SK-N-SH (cell line): ENCODE results near the gene ZFYVE21. TPM values are rescaled to one million over a fixed set of nuclear protein-coding genes. Genes with fewer than 3 reads are reported as not detected.

Experiments used
- CTCF ChIA-PET: fragments of 300-600, 350-600 bp; formaldehyde crosslinking; extraction: SDS; loops from one replicate; lab custom pipeline; 2021; lab: Yijun Ruan, JAX
- POLR2A ChIA-PET: fragments of 350-600 bp; sonication (Branson Sonifier 250); formaldehyde crosslinking; extraction: SDS; loops from one replicate; lab custom pipeline; 2020; ENCODE audit warnings: antibody characterized with exemption, inconsistent platforms; lab: Yijun Ruan, JAX
- DNase-seq: peaks from one replicate; pipeline ENCODE4 v3.0.0; 2012
- H2AFZ ChIP-seq: fragments of 200-600 bp; sonication (generic); 2 replicates; pipeline ENCODE4 v1.8.1; 2016; ENCODE audit warnings: antibody characterized with exemption, mild to moderate bottlenecking, low read depth
- H3F3A ChIP-seq: fragments of 200-600 bp; sonication (generic); replicated peaks from 2 replicates; pipeline ENCODE3; 2016; ENCODE audit warnings: antibody characterized with exemption, mild to moderate bottlenecking; ENCODE audit not compliant: insufficient read depth
- H3K27ac ChIP-seq, 2 experiments: fragments of 200-500 bp in 1 of 2; fragments of 200-600 bp in 1 of 2; sonication (Bioruptor generic) in 1 of 2; sonication (generic), shearing (Covaris generic) in 1 of 2; 2 replicates each; pipeline versions ENCODE4 v1.5.1 to v1.6.1; 2014 to 2016; ENCODE audit warnings: low read depth in 2 of 2, inconsistent platforms in 1 of 2, low read length in 1 of 2, mild to moderate bottlenecking in 1 of 2, mixed read lengths in 1 of 2
- H3K27me3 ChIP-seq: fragments of 200-600 bp; sonication (generic), shearing (Covaris generic); 2 replicates; pipeline ENCODE4 v1.6.1; 2016; ENCODE audit warnings: mixed run types; ENCODE audit not compliant: insufficient read depth
- H3K36me3 ChIP-seq, 2 experiments: fragments of 200-500 bp in 1 of 2; fragments of 200-600 bp in 1 of 2; sonication (Bioruptor generic) in 1 of 2; sonication (generic) in 1 of 2; replicated peaks in 1 of 2; 2 replicates each; pipeline versions ENCODE3 to v1.5.1; 2014 to 2016; ENCODE audit warnings: low read length in 1 of 2, mild to moderate bottlenecking in 1 of 2; ENCODE audit not compliant: insufficient read depth in 2 of 2, control insufficient read depth in 1 of 2
- H3K4me1 ChIP-seq, 2 experiments: fragments of 200-500 bp in 1 of 2; fragments of 200-600 bp in 1 of 2; sonication (Bioruptor generic) in 1 of 2; sonication (generic), shearing (Covaris generic) in 1 of 2; 2 replicates each; pipeline versions ENCODE4 v1.5.1 to v1.6.1; 2014 to 2016; ENCODE audit warnings: low read depth in 1 of 2, low read length in 1 of 2, mixed run types in 1 of 2; ENCODE audit not compliant: insufficient read depth in 2 of 2, control insufficient read depth in 1 of 2
- H3K4me2 ChIP-seq: fragments of 200-600 bp; sonication (generic), shearing (Covaris generic); 2 replicates; pipeline ENCODE4 v1.6.1; 2017; ENCODE audit warnings: mixed run types
- H3K4me3 ChIP-seq, 2 experiments: fragments of 200-500 bp in 1 of 2; fragments of 200-600 bp in 1 of 2; sonication (Bioruptor generic) in 1 of 2; sonication (generic), shearing (Covaris generic) in 1 of 2; 2 replicates each; pipeline versions ENCODE4 v1.5.1 to v1.8.1; 2014 to 2016; ENCODE audit warnings: low read depth in 2 of 2, inconsistent platforms in 1 of 2, low read length in 1 of 2, mild to moderate bottlenecking in 1 of 2, mixed read lengths in 1 of 2, moderate library complexity in 1 of 2
- H3K79me2 ChIP-seq: fragments of 200-600 bp; sonication (generic); 2 replicates; pipeline ENCODE4 v1.8.1; 2017; ENCODE audit warnings: mild to moderate bottlenecking; ENCODE audit not compliant: insufficient read depth
- H3K9ac ChIP-seq: fragments of 200-600 bp; sonication (generic); 2 replicates; pipeline ENCODE4 v1.6.1; 2017; ENCODE audit warnings: mixed run types
- H3K9me2 ChIP-seq: fragments of 200-600 bp; sonication (generic); 2 replicates; pipeline ENCODE4 v1.6.1; 2017; ENCODE audit warnings: mixed run types
- H3K9me3 ChIP-seq: fragments of 200-600 bp; sonication (generic); 2 replicates; pipeline ENCODE4 v1.6.1; 2017; ENCODE audit warnings: mixed run types, mild to moderate bottlenecking, moderate library complexity
- H4K20me1 ChIP-seq: fragments of 200-600 bp; sonication (generic); 2 replicates; pipeline ENCODE4 v1.6.1; 2017; ENCODE audit warnings: mild to moderate bottlenecking, mixed run types; ENCODE audit not compliant: insufficient read depth
- CTCF ChIP-seq: fragments of 200-600 bp; sonication (generic); IDR thresholded peaks from 2 replicates; pipeline ENCODE4 v1.6.1; 2017; ENCODE audit warnings: antibody characterized with exemption, mild to moderate bottlenecking, moderate library complexity
- EP300 ChIP-seq, 2 experiments: IDR thresholded peaks; 2 replicates each; pipeline versions ENCODE4 v1.4.0 to v1.6.1; 2012; ENCODE audit warnings: borderline replicate concordance in 1 of 2, low read depth in 1 of 2, low read length in 1 of 2
- EZH2phosphoT487 ChIP-seq: fragments of 200-600 bp; sonication (generic); IDR thresholded peaks from 2 replicates; pipeline ENCODE4 v1.6.1; 2017; ENCODE audit warnings: low read depth, mixed run types, mild to moderate bottlenecking, antibody characterized with exemption, moderate library complexity, borderline replicate concordance
- FOSL2 ChIP-seq: IDR thresholded peaks from 2 replicates; pipeline ENCODE4 v1.4.0; 2012; ENCODE audit warnings: low read depth, mild to moderate bottlenecking, moderate library complexity, borderline replicate concordance
- FOXM1 ChIP-seq: IDR thresholded peaks from 2 replicates; pipeline ENCODE4 v1.4.0; 2012; ENCODE audit warnings: low read depth, mild to moderate bottlenecking
- GABPA ChIP-seq: IDR thresholded peaks from 2 replicates; pipeline ENCODE4 v1.4.0; 2012; ENCODE audit warnings: low read depth, mild to moderate bottlenecking
- IRF3 ChIP-seq: fragments of 150-350 bp; IDR thresholded peaks from 2 replicates; pipeline ENCODE4 v1.6.1; 2016; ENCODE audit warnings: mild to moderate bottlenecking, low read depth, low read length
- JUND ChIP-seq: IDR thresholded peaks from 2 replicates; pipeline ENCODE4 v1.4.0; 2012
- MAX ChIP-seq: IDR thresholded peaks from 2 replicates; pipeline ENCODE4 v1.4.0; 2012; ENCODE audit warnings: low read depth
- MEF2A ChIP-seq: IDR thresholded peaks from 2 replicates; pipeline ENCODE4 v1.4.0; 2012; ENCODE audit warnings: low read depth, borderline replicate concordance
- NFIC ChIP-seq: IDR thresholded peaks from 2 replicates; pipeline ENCODE4 v1.4.0; 2012; ENCODE audit warnings: borderline replicate concordance
- NRF1 ChIP-seq: IDR thresholded peaks from 2 replicates; pipeline ENCODE4 v1.6.1; 2012; ENCODE audit warnings: low read depth, mild to moderate bottlenecking, low read length
- PBX3 ChIP-seq: IDR thresholded peaks from 2 replicates; pipeline ENCODE4; 2012
- RCOR1 ChIP-seq: fragments of 150-350 bp; IDR thresholded peaks from 2 replicates; pipeline ENCODE4 v1.6.1; 2017; ENCODE audit warnings: antibody characterized with exemption, low read length
- RXRA ChIP-seq: IDR thresholded peaks from 2 replicates; pipeline ENCODE4 v1.4.0; 2012; ENCODE audit warnings: low read depth, mild to moderate bottlenecking, borderline replicate concordance
- SMC3 ChIP-seq: IDR thresholded peaks from 2 replicates; pipeline ENCODE4 v1.6.1; 2012; ENCODE audit warnings: low read depth, low read length, improper control_type of control experiment
- TAF1 ChIP-seq: IDR thresholded peaks from 2 replicates; pipeline ENCODE4 v1.6.1; 2012; ENCODE audit warnings: low read depth, mild to moderate bottlenecking, low read length, moderate library complexity, borderline replicate concordance
- TCF12 ChIP-seq: IDR thresholded peaks from 2 replicates; pipeline ENCODE4 v1.4.0; 2012
- TEAD4 ChIP-seq: IDR thresholded peaks from 2 replicates; pipeline ENCODE4 v1.4.0; 2012; ENCODE audit warnings: mild to moderate bottlenecking, borderline replicate concordance; ENCODE audit not compliant: insufficient read depth
- USF2 ChIP-seq: fragments of 150-350 bp; IDR thresholded peaks from 2 replicates; pipeline ENCODE4 v1.6.1; 2017; ENCODE audit warnings: antibody characterized with exemption, low read length, low read depth, borderline replicate concordance
- WGBS: methylation state at CpG from one replicate; pipeline ENCODE4 v1.1.6; 2017; ENCODE audit warnings: low lambda C conversion rate; 5-methylcytosine and 5-hydroxymethylcytosine counted together
- polyA plus RNA-seq, 3 experiments: library from polyadenylated mRNA; depleted of rRNA; stranded (reverse); fragments of >200 nt; gene quantifications; 2 replicates each; pipeline ENCODE4 v1.2.3, GENCODE V29; 2012

Gene ZFYVE21
- polyA plus RNA-seq, 1 of the 3 experiments (the other 2 are of a cell fraction): 82.1 TPM

GRCh38 chr14:103728141-103728540, 12.5 kb downstream of the ZFYVE21 start:
- ChIA-PET POLR2A (no interaction called here), CTCF (no interaction called here)
- TF ChIP-seq TCF12 (no peak), NFIC (no peak), CTCF (no peak), RCOR1 (no peak), SMC3 (no peak), RXRA (no peak), GABPA (no peak), JUND (no peak), EP300 (IDR thresholded peaks at IDR 0.05; ENCODE audit: borderline replicate concordance in 1 of 2, low read depth in 1 of 2, low read length in 1 of 2) (no peak), TEAD4 (no peak), TAF1 (no peak), USF2 (no peak), EZH2phosphoT487 (no peak), MAX (no peak), PBX3 (no peak), NRF1 (no peak), FOXM1 (no peak), IRF3 (no peak), MEF2A (no peak), FOSL2 (no peak)
- Histone ChIP-seq H3K79me2 (peaks cover 11% of the 10 kb centered on the region; the same call in 1 of the 2 replicates), H2AFZ (no peak overlapping the region), H4K20me1 (no peaks in the 10 kb centered on the region), H3K36me3 (peaks cover under 1 to 40% of the 10 kb centered on the region in 2 experiments), H3K9me3 (no peaks in the 10 kb centered on the region), H3K9me2 (no peaks in the 10 kb centered on the region), H3K9ac (no peak overlapping the region), H3K27me3 (no peaks in the 10 kb centered on the region), H3F3A (no peaks in the 10 kb centered on the region), H3K4me1 (no peaks in the 10 kb centered on the region; a peak in 1 of 4 replicates), H3K4me2 (no peak overlapping the region), H3K27ac (no peak overlapping the region), H3K4me3 (no peak overlapping the region)
- DNase-seq: no peak
- WGBS: 89% methylated on average over 7 of the region's 19 CpGs
